GOT3 (cell line): Measurements from ENCODE around the gene MICAL3.
"Not testable (repeated sequence)": the region's sequence is repeated elsewhere in the genome, so short reads cannot be mapped to it uniquely, and the experiment has no call there.

ENCODE experiments used
- DNase-seq: peaks from one replicate; lab custom pipeline; 2025; ENCODE audit warnings: mixed read lengths; lab: John Stamatoyannopoulos, UW

MICAL3 gene, protein sequence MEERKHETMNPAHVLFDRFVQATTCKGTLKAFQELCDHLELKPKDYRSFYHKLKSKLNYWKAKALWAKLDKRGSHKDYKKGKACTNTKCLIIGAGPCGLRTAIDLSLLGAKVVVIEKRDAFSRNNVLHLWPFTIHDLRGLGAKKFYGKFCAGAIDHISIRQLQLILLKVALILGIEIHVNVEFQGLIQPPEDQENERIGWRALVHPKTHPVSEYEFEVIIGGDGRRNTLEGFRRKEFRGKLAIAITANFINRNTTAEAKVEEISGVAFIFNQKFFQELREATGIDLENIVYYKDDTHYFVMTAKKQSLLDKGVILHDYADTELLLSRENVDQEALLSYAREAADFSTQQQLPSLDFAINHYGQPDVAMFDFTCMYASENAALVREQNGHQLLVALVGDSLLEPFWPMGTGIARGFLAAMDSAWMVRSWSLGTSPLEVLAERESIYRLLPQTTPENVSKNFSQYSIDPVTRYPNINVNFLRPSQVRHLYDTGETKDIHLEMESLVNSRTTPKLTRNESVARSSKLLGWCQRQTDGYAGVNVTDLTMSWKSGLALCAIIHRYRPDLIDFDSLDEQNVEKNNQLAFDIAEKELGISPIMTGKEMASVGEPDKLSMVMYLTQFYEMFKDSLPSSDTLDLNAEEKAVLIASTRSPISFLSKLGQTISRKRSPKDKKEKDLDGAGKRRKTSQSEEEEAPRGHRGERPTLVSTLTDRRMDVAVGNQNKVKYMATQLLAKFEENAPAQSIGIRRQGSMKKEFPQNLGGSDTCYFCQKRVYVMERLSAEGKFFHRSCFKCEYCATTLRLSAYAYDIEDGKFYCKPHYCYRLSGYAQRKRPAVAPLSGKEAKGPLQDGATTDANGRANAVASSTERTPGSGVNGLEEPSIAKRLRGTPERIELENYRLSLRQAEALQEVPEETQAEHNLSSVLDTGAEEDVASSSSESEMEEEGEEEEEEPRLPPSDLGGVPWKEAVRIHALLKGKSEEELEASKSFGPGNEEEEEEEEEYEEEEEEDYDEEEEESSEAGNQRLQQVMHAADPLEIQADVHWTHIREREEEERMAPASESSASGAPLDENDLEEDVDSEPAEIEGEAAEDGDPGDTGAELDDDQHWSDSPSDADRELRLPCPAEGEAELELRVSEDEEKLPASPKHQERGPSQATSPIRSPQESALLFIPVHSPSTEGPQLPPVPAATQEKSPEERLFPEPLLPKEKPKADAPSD (N-terminal part only)

GRCh38 chr22:18024276-18024939, at the start of gene MICAL3:
TSS of gene MICAL3 (minus strand) at chr22:18024561. CDS start at chr22:17906812, 117,749 bp downstream.
- DNase-seq: no peak

- not testable (repeated sequence) for DNase-seq
Measured at GRCh38 chr22:18073927-18074326, 49.6 kb upstream of the MICAL3 start.

DNA sequence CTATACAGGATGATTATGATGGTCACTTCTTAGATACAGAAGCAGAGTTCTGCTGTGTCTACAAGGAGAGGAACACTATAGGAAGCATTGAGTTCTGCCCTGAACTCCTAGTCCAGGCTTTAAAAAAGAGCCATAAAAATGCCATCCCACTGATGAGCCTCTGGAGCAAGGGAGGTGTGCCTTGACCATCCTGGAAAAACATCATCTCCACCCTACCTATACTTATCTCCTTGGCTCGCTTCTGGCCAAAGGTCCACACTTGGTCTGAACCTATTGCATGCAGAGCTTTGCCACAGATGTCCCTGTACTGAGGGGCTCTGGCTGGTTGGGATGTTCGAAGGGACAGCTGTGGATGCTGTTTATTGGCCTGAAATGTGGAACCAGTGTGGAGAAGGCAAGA, 49.1 kb upstream of the MICAL3 start:
- no peak for DNase-seq

DNA sequence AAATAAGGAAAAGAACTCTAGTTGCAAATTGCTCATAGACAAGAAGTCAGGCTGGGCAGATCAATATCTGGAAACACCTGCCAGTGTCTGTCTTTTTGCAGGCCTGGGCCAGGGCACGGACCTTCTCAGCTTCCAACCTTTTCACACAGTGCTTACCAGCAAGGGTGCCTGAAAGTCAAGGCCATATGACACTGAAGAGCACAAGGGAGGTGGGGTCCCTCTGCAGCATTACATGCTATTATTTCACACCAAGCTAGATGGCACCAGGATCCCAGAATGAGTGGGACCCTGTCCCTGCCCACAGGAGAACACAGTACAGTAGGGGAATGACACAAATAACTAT, 47.6 kb upstream of the MICAL3 start:
- DNase-seq: no peak

- not testable (repeated sequence) for DNase-seq
Measured at GRCh38 chr22:18071307-18071967, 47.1 kb upstream of the MICAL3 start.

DNA sequence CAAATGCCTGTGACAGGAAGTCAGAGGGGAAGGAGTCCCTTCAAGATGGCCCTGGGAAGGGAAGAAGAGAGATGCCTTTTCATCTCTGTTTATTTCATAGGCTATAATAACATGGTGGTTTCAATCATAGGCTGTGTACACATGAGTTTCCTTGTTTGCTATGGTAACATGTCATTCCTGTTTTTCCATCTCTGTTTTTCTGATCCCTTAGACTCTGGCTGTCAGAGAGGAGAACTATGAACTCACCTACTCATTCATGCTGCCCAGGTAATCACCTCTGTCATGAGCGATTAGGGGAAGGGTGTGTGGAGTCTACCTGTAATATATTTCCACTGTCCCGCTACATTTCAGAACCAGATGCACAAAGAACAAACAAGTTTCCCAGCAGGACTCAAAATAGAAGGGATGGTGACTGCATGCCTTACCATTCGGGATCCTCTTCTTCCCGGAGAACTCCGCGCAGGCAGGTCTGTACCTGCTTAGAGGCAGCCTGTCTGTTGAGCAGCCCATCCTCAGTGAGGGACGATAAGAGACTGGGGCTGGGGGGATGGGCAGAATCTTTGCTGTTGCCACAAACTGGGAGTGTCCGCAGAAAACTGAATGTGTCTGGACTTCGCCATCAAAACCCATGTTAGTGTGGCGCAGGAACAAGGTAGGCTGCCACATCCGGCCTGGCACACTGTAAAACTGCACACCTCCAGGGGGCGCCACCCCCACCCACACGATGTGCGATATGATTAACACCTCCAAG, 46.4 kb upstream of the MICAL3 start:
- DNase-seq: no peak

GRCh38 chr22:18070041-18070440, 45.7 kb upstream of the MICAL3 start:
- DNase-seq: no peak

DNA sequence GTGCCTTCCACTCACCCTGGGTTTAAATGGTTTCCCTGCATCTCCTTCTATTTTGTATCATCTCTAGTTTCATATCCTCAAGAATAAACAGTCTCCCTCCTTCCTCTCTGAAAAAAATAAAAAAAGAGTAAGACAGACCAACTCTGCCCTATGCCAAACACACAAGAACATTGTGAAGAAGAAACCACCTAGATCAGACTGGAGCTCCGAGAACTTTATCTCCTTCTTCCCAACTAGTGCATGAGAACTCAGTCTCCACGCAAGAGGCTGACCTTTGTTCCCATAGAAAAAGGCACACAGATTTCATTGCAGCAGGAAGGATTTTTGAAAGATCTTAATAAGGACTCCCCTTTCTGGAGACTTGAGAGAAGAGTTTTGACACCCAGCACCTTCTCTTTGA, 44.7 kb upstream of the MICAL3 start:
- DNase-seq: no peak

GRCh38 chr22:18068381-18068988, 44.1 kb upstream of the MICAL3 start:
- no peak for DNase-seq

DNA sequence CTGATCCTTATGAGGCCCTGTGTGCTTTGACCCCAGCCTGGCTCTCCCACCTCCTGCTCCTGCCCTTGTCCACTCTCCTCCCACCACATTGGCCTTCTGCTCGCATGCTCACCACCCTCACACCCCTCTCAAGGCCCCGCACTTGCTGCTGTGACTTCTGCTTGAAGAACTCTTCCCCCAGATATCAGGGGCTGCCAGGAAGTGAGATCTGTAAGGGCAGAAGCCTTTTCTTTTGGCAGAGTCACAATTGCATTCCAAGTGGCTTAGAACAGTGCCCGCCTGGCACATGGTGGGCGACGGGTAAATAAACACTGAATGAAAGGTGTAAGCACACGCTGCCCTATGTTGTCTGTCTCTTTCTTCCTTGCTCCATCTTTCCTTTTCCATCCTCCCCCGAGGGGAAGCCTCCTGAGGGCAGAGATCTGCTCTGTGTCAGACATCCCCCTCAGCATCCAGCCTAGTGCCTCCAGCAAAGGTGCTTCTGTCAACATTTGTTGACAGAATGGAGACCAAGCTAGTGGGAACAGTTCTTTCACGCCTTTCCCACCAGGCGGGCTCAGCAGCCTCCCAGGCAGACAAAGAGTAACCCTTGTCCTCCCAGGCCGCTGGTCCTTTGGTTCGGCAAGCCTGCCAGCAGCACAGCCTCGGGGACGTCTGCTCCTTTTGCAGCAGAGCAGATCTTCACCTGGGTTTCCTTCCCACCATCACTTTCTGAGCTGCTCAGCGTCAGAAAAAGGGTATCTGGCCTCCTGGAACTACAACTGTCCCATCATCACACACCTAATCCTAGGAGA, 43.4 kb upstream of the MICAL3 start:
- DNase-seq: no peak

DNA sequence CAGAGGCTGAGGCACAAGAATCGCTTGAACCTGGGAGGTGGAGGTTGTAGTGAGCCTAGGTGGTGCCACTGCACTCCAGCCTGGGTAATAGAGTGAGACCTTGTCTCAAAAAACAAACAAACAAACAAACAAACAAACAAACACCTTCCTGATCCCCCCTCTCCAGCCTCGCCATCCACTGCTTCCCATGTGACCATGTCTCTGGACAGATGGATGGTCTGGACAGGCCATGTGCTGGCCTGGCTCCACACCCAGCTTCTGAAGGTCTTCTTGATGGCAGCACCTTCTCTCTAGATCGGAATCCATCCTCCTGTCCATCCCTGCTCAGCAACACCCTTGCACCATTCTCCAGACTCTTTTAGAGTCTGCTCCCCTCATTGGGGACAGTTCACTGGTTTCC, 42.8 kb upstream of the MICAL3 start:
- no peak for DNase-seq

- DNase-seq: no peak
Measured at GRCh38 chr22:18066181-18066859, 42.0 kb upstream of the MICAL3 start.

DNA sequence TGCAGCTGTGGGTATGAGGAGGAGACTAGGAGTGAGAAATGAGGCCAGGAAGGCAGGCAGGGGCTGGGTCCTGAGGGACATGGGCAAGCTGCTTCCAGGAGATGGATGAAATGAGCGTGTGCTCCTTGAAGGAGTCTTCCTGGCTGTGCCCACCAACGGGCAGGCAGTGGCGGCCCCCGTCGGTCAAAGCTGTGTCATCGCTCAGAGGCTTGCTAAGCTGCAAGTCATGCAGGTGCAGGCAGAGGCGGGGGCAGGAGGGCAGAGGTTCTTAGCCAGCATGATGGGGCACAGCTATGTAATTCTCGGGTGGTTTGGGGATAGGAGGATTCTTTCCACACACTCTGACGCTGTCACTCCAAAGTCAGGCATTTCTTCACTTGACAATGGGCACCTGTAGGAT, 40.9 kb upstream of the MICAL3 start:
- DNase-seq: no peak

DNA sequence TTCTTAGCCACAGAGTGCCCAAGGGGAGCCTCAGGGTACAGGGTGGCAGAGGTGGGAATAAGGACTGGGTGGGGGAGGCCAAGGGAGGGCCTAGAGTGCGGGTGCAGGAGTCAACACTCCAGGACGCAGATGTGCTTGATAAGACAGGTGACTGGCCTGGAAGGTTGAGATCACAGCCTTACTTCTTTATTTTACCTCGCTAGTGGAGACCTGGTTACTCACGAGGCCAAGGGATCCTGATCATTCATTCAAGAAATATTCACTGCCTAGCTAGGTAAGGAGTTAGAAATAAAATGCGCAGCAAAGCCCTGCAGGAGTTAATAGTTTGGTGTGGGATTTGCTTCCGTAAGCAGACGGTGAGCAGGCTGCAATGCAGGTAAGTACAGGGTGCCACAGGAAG, 40.3 kb upstream of the MICAL3 start:
- no peak for DNase-seq

- DNase-seq: not testable (repeated sequence)
Measured at GRCh38 chr22:18063715-18064114, 39.4 kb upstream of the MICAL3 start.

DNA sequence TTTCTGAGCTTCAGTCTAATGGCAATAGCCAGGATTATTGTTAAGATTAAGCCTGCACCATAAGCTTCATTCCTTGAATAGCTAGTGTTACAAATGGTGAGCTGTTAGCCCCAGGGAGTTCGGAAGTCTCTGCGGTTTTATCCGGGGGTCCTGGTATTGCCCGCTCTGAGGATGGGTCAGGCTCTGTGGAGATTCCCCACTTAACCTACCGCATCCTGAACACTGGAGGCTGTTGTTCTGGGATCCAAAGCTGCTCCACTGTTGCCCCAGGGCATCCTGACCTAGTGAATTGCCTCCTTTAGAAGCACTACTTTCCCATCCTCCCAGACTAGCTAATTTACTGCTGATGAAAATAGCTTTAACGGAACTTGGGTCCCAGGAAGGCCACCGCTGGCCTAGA, 38.9 kb upstream of the MICAL3 start:
- DNase-seq: no peak

DNA sequence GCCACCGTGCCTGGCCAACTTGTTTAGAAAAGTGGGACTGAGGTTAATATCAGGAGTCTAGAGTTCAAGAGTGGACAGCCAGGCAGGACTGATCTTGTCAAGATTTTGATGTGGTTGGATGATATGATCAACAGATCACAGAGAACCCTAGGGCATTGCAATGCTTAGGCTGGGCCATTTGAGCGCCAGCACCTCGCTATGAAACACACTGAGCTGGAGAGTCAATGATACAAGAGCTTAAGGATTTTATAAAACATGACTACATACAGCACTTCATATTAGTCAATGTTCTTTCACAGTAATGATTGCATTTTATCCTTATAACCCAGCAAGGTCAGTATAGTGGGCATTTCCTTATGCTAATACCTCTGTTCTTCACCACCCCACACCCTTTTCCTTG, 38.1 kb upstream of the MICAL3 start:
- DNase-seq: no peak
